Panc1 (cell line): ENCODE data around the gene PEX1.
"Not testable (repeated sequence)": the region's sequence is repeated elsewhere in the genome, so short reads cannot be mapped to it uniquely, and the experiment has no call there.

Source experiments
- TCF7L2 ChIP-seq: IDR thresholded peaks from 2 replicates; pipeline ENCODE4 v1.6.1; 2011; ENCODE audit warnings: mild to moderate bottlenecking, low read depth, low read length, inconsistent platforms
- TF ChIP-seq, protein P1 (sequence below): fragments of 450-650 bp; IDR thresholded peaks from 2 replicates; pipeline ENCODE4 v1.5.1; 2017; ENCODE audit warnings: mild to moderate bottlenecking

DNA sequence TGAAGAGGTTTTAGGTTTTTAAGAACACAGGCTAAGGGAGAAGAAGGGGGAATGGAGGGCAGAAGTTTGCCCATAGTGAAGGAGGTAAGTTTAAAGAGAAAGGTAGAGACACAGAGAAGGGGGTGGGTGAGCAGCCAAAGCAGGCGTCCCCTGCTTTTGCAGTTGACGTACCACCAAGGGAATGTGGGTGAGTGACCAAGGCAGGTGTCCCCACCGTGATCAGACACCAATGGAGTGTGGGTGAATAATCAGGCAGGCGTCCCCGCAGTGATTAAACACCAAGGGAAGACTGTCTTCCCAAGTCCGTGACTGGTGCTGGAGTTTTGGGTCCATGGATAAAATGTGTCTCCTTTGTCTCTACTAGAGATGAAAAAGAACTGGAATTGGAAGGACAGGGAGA, 44.1 kb downstream of the PEX1 start:
- TF ChIP-seq, protein P1, sequence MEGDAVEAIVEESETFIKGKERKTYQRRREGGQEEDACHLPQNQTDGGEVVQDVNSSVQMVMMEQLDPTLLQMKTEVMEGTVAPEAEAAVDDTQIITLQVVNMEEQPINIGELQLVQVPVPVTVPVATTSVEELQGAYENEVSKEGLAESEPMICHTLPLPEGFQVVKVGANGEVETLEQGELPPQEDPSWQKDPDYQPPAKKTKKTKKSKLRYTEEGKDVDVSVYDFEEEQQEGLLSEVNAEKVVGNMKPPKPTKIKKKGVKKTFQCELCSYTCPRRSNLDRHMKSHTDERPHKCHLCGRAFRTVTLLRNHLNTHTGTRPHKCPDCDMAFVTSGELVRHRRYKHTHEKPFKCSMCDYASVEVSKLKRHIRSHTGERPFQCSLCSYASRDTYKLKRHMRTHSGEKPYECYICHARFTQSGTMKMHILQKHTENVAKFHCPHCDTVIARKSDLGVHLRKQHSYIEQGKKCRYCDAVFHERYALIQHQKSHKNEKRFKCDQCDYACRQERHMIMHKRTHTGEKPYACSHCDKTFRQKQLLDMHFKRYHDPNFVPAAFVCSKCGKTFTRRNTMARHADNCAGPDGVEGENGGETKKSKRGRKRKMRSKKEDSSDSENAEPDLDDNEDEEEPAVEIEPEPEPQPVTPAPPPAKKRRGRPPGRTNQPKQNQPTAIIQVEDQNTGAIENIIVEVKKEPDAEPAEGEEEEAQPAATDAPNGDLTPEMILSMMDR = not testable (repeated sequence)
- not testable (repeated sequence) for TF ChIP-seq TCF7L2
